Suprapubic skin (tissue), 4 donors: Measurements from ENCODE around the gene ESPNL.
A peak's percentile ranks its signal among the peaks of the same experiment; 100 is the strongest.

Source experiments
- POLR2A ChIP-seq, 2 donors: fragments of 450-650 bp; IDR thresholded peaks; one replicate each; pipeline ENCODE4 v1.6.1; 2017; ENCODE audit warnings: antibody characterized with exemption in 2 of 2, mild to moderate bottlenecking in 2 of 2, moderate library complexity in 2 of 2
- POLR2AphosphoS5 ChIP-seq, 3 donors: sonication (generic); formaldehyde crosslinking; IDR thresholded peaks; one replicate each; pipeline ENCODE4 v1.6.1; 2017; ENCODE audit warnings: antibody characterized with exemption in 3 of 3
- TF ChIP-seq, protein P1 (sequence below), 2 donors: fragments of 200-600 bp in 1 of 2; fragments of 450-650 bp in 1 of 2; sonication (generic) in 1 of 2; IDR thresholded peaks; one replicate each; pipeline ENCODE4 v1.5.1; 2016 to 2019; ENCODE audit warnings: antibody characterized with exemption in 2 of 2, mild to moderate bottlenecking in 1 of 2, moderate library complexity in 1 of 2

- no peak for TF ChIP-seq POLR2A (IDR thresholded peaks at IDR 0.05)
- no peak for TF ChIP-seq POLR2AphosphoS5 (IDR thresholded peaks at IDR 0.05)
- TF ChIP-seq, protein P1, sequence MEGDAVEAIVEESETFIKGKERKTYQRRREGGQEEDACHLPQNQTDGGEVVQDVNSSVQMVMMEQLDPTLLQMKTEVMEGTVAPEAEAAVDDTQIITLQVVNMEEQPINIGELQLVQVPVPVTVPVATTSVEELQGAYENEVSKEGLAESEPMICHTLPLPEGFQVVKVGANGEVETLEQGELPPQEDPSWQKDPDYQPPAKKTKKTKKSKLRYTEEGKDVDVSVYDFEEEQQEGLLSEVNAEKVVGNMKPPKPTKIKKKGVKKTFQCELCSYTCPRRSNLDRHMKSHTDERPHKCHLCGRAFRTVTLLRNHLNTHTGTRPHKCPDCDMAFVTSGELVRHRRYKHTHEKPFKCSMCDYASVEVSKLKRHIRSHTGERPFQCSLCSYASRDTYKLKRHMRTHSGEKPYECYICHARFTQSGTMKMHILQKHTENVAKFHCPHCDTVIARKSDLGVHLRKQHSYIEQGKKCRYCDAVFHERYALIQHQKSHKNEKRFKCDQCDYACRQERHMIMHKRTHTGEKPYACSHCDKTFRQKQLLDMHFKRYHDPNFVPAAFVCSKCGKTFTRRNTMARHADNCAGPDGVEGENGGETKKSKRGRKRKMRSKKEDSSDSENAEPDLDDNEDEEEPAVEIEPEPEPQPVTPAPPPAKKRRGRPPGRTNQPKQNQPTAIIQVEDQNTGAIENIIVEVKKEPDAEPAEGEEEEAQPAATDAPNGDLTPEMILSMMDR (IDR thresholded peaks at IDR 0.05), result peak in 1 of 2 donors; percentile 64
Measured at GRCh38 chr2:238158509-238159070, 58.5 kb downstream of the ESPNL start, which contains the start of gene ERFE.
